ENCODE data around the gene ASPHD2. TPM values are rescaled to one million over a fixed set of nuclear protein-coding genes. Genes with fewer than 3 reads are reported as not detected.

ASPHD2 gene
- total and polyA plus RNA-seq, 2 of the 13 experiments (the other 11 are each of a cell fraction or from before 2014, with no cell fraction given): 0.04 TPM

DNA sequence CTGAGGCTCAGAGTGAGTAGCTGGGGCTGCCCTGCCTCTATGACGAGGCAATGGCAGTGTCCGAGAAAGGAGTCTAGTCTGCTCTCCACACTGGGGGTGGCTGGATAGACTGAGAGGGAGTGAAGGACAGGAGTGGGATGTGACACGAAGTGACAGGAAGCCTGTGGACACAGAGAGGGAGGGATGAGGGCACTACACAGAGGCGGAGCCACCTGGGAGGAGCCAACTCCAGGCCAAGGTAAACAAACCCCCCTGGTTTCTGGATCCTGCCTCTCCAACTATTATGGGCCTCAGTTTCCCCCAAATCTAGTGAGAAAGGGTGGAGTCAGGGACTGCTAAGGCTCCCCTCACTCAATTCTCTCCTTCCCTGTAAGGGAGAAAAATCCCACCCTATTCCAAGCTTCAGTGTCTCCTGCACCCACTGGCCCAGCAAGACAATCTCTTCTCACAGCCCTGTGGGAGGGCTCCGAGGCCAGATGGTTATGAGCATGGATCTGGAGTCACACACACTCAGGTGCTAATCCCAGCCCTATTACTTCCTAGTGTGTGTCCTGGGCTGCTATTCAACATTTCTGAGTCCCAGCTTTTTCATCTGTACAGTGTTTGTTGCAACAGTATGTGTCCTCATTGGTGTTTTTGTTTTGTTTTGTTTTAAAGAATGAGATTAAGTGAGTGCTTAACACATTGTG is 24.9 kb downstream of the ASPHD2 start:
- FAIRE-seq (no peak), DNase-seq (ENCODE audit: low spot score) (no peak), ATAC-seq (no peak)
- in situ Hi-C loops (cut with HindIII; ENCODE audit: extremely low pct_ligation_motif_present, low pct_unique_long_range_greater_than_20kb) (no loop called here), intact Hi-C loops (cut with micrococcal nuclease; ENCODE audit: unreplicated experiment) (no loop called here)
- ChIA-PET CTCF (ENCODE audit: low intra/inter-chr PET ratio, low total read pairs) (no interaction called here), POLR2A (no interaction called here)
- peaks cover 19 to 52% of the 10 kb centered on the region in 2 experiments for H3K36me3 ChIP-seq (replicated peaks in 1 of 2; ENCODE audit: control insufficient read depth in 1 of 2, insufficient read depth in 2 of 2, low read length in 2 of 2)
- no peak overlapping the region for H3K9ac ChIP-seq (ENCODE audit: insufficient read depth, low read depth, low read length)
- 0 out of 2 replicates have a peak, but pooled peaks cover 2% of the 10 kb centered on the region for H4K20me1 ChIP-seq (ENCODE audit: insufficient read depth, low read length)
- H3K79me2 ChIP-seq (ENCODE audit: insufficient read depth, low read length): no peaks in the 10 kb centered on the region
- no TSS peak for BruUV-seq (replicated peaks)
- no peaks in the 10 kb centered on the region for H3K4me1 ChIP-seq (ENCODE audit: insufficient read depth, low read length)
- H3K27me3 ChIP-seq (ENCODE audit: control insufficient read depth in 1 of 2, insufficient read depth in 2 of 2, low read length in 2 of 2): no peaks in the 10 kb centered on the region
- no peak overlapping the region for H2AFZ ChIP-seq (ENCODE audit: low read length)
- no peak overlapping the region for H3K27ac ChIP-seq (ENCODE audit: extremely low read length, insufficient read depth, low read length)
- WGBS (ENCODE audit: low lambda C conversion rate): 96% methylated on average over 5 of the region's 5 CpGs
- no peak overlapping the region for H3K4me3 ChIP-seq (replicated peaks in 1 of 3; ENCODE audit: insufficient read depth in 1 of 3, low read depth in 2 of 3, low read length in 3 of 3)
- H3K9me3 ChIP-seq (ENCODE audit: low read length): no peaks in the 10 kb centered on the region
- TF ChIP-seq, protein P1, sequence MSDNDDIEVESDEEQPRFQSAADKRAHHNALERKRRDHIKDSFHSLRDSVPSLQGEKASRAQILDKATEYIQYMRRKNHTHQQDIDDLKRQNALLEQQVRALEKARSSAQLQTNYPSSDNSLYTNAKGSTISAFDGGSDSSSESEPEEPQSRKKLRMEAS (IDR thresholded peaks at IDR 0.05): no peak
- TF ChIP-seq ZNF576 (CRISPR knock-in tag; IDR thresholded peaks at IDR 0.05) (no peak), CBX5 (CRISPR knock-in tag; IDR thresholded peaks at IDR 0.05; ENCODE audit: borderline replicate concordance) (no peak), REL (CRISPR knock-in tag; conservative IDR thresholded peaks at IDR 0.05) (no peak), ZNF629 (CRISPR knock-in tag; conservative IDR thresholded peaks at IDR 0.05) (peak; percentile 24; the same call in 1 of the 2 replicates)
- no peak overlapping the region for H3K4me2 ChIP-seq (ENCODE audit: low read depth, low read length)

DNA sequence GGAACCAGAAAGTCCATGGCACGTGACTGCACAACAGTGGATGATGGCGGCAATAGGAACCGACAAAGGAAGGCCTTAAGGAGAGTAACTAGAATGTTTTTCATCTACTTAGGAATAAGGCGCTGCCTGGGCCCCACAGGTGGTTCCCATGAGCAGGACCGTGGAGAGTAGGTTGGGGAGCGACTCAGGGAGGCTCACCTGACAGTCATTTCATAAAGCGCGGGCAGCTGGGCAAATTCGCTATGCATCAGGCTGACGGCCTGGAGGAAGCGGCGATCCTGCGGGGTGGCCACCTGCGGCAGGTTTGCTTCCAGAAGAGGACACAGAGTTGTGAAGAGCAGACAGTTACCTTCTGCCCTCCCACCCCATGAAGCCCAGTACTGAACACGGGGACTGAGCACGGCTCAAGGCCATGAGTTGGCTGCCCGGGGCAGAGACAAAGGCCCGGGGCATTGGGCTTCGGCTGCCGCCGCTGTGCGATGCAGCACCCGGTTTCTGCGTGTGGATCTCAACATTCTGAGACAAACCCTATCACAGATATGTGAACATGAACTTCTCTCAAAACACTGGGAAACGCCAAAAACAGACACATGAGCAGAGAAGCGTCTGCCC is 28.7 kb downstream of the ASPHD2 start:
- H3K4me2 ChIP-seq (ENCODE audit: low read depth, low read length): no peak overlapping the region
- H3K36me3 ChIP-seq (replicated peaks in 1 of 2; ENCODE audit: control insufficient read depth in 1 of 2, insufficient read depth in 2 of 2, low read length in 2 of 2): peaks cover 20 to 54% of the 10 kb centered on the region in 2 experiments
- no peak for ATAC-seq
- H3K4me1 ChIP-seq (ENCODE audit: insufficient read depth, low read length): peaks cover 16% of the 10 kb centered on the region
- FAIRE-seq: no peak
- POLR2A ChIA-PET: interaction anchor here (1.1 kb wide), 1 partner anchor 26 kb away, joined by 3 read pairs; the partner anchor contains the start of genes HPS4 and SRRD
- no peak overlapping the region for H3K27ac ChIP-seq (ENCODE audit: extremely low read length, insufficient read depth, low read length)
- H4K20me1 ChIP-seq (ENCODE audit: insufficient read depth, low read length): peaks cover 6% of the 10 kb centered on the region
- no peaks in the 10 kb centered on the region for H3K79me2 ChIP-seq (ENCODE audit: insufficient read depth, low read length)
- H2AFZ ChIP-seq (ENCODE audit: low read length): no peak overlapping the region
- H3K9me3 ChIP-seq (ENCODE audit: low read length): no peaks in the 10 kb centered on the region
- CTCF ChIA-PET (ENCODE audit: low intra/inter-chr PET ratio, low total read pairs): no interaction called here
- TF ChIP-seq ZNF350 (CRISPR knock-in tag; IDR thresholded peaks at IDR 0.05; ENCODE audit: borderline replicate concordance, low read depth) (no peak), SNAPC2 (CRISPR knock-in tag; IDR thresholded peaks at IDR 0.05) (no peak), ZNF607 (CRISPR knock-in tag; IDR thresholded peaks at IDR 0.05; ENCODE audit: borderline replicate concordance) (no peak), DMAP1 (CRISPR knock-in tag; IDR thresholded peaks at IDR 0.05) (no peak), BRCA1 (CRISPR knock-in tag; IDR thresholded peaks at IDR 0.05) (no peak), ZNF841 (CRISPR knock-in tag; IDR thresholded peaks at IDR 0.05; ENCODE audit: borderline replicate concordance) (no peak), ZNF773 (CRISPR knock-in tag; IDR thresholded peaks at IDR 0.05; ENCODE audit: borderline replicate concordance) (no peak)
- TF ChIP-seq, protein P2, sequence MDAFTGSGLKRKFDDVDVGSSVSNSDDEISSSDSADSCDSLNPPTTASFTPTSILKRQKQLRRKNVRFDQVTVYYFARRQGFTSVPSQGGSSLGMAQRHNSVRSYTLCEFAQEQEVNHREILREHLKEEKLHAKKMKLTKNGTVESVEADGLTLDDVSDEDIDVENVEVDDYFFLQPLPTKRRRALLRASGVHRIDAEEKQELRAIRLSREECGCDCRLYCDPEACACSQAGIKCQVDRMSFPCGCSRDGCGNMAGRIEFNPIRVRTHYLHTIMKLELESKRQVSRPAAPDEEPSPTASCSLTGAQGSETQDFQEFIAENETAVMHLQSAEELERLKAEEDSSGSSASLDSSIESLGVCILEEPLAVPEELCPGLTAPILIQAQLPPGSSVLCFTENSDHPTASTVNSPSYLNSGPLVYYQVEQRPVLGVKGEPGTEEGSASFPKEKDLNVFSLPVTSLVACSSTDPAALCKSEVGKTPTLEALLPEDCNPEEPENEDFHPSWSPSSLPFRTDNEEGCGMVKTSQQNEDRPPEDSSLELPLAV (CRISPR knock-in tag; conservative IDR thresholded peaks at IDR 0.05; ENCODE audit: low read depth): no peak
- 98% methylated on average over 24 of the region's 26 CpGs for WGBS (ENCODE audit: low lambda C conversion rate)
- no peak for DNase-seq (ENCODE audit: low spot score)
- H3K4me3 ChIP-seq (replicated peaks in 1 of 3; ENCODE audit: insufficient read depth in 1 of 3, low read depth in 2 of 3, low read length in 3 of 3): no peak overlapping the region
- in situ Hi-C loops (cut with HindIII; ENCODE audit: extremely low pct_ligation_motif_present, low pct_unique_long_range_greater_than_20kb) (no loop called here), intact Hi-C loops (cut with micrococcal nuclease; ENCODE audit: unreplicated experiment) (no loop called here)
- H3K27me3 ChIP-seq (ENCODE audit: control insufficient read depth in 1 of 2, insufficient read depth in 2 of 2, low read length in 2 of 2): no peaks in the 10 kb centered on the region
- BruUV-seq (replicated peaks): no TSS peak
- no peak overlapping the region for H3K9ac ChIP-seq (ENCODE audit: insufficient read depth, low read depth, low read length)

Data from HepG2 (cell line).